HepG2 (cell line): Measurements from ENCODE around the gene SLC43A3. TPM values are rescaled to one million over a fixed set of nuclear protein-coding genes. Genes with fewer than 3 reads are reported as not detected.

Source experiments
- ATAC-seq: fragments of 200-7000 bp; cut with Tn5 transposase; 3 replicates; pipeline ENCODE4 v1.9.1; 2020; ENCODE audit warnings: mild to moderate bottlenecking, moderate library complexity
- BruUV-seq: library from RNA; stranded (reverse); fragments of 400-500 nt; replicated peaks from 2 replicates; lab custom pipeline; 2021; lab: Mats Ljungman, UMichigan
- CTCF ChIA-PET: fragments of 300-600 bp; formaldehyde crosslinking; extraction: SDS; loops from one replicate; lab custom pipeline; 2021; ENCODE audit warnings: low total read pairs, inconsistent platforms, low intra/inter-chr PET ratio; lab: Yijun Ruan, JAX
- POLR2A ChIA-PET: fragments of 350-600 bp; sonication (Branson Sonifier 250); formaldehyde crosslinking; loops from one replicate; lab custom pipeline; 2020; ENCODE audit warnings: antibody characterized with exemption, inconsistent platforms; lab: Yijun Ruan, JAX
- DNase-seq: peaks from one replicate; pipeline ENCODE4 v3.0.0-alpha.2; 2015; ENCODE audit warnings: low spot score
- FAIRE-seq: peaks from 3 replicates; lab custom pipeline; 2011; peaks lifted over from hg19 to GRCh38; lab: Jason Lieb, UNC
- H2AFZ ChIP-seq: one replicate; pipeline ENCODE4 v1.6.1; 2011; ENCODE audit warnings: low read length, inconsistent platforms
- H3K27ac ChIP-seq: fragments of 300-600 bp; 3 replicates; pipeline ENCODE4 v1.8.0; 2011; ENCODE audit warnings: mixed run types, mild to moderate bottlenecking, mixed read lengths, low read length, inconsistent platforms; ENCODE audit not compliant: insufficient read depth; ENCODE audit errors: extremely low read length
- H3K27me3 ChIP-seq, 2 experiments: fragments of 200-600 bp in 1 of 2; 2 replicates in 1 of 2; 3 replicates in 1 of 2; pipeline versions ENCODE4 v1.6.0 to v1.8.0; 2011; ENCODE audit warnings: low read length in 2 of 2, mild to moderate bottlenecking in 2 of 2, moderate library complexity in 2 of 2, inconsistent platforms in 1 of 2; ENCODE audit not compliant: insufficient read depth in 2 of 2, control insufficient read depth in 1 of 2
- H3K36me3 ChIP-seq, 2 experiments: fragments of 200-600 bp in 1 of 2; replicated peaks in 1 of 2; 2 replicates in 1 of 2; 3 replicates in 1 of 2; pipeline versions ENCODE4 v1.5.1 to v1.8.0; 2011; ENCODE audit warnings: low read length in 2 of 2, inconsistent platforms in 1 of 2; ENCODE audit not compliant: insufficient read depth in 2 of 2, control insufficient read depth in 1 of 2
- H3K4me1 ChIP-seq: 2 replicates; pipeline ENCODE4 v1.5.1; 2012; ENCODE audit warnings: low read length, inconsistent platforms; ENCODE audit not compliant: insufficient read depth
- H3K4me2 ChIP-seq: 2 replicates; pipeline ENCODE4 v1.6.0; 2011; ENCODE audit warnings: low read depth, low read length, inconsistent platforms
- H3K4me3 ChIP-seq, 3 experiments: fragments of 200-600 bp in 1 of 3; sonication (generic), shearing (Covaris generic) in 1 of 3; replicated peaks in 1 of 3; 2 replicates each; pipeline ENCODE4 v1.5.1; 2011 to 2016; ENCODE audit warnings: low read length in 3 of 3, inconsistent platforms in 2 of 3, low read depth in 2 of 3, mild to moderate bottlenecking in 2 of 3, control low read depth in 1 of 3, mixed read lengths in 1 of 3; ENCODE audit not compliant: insufficient read depth in 1 of 3
- H3K79me2 ChIP-seq: one replicate; pipeline ENCODE4 v1.6.1; 2011; ENCODE audit warnings: low read length, inconsistent platforms; ENCODE audit not compliant: insufficient read depth
- H3K9ac ChIP-seq: 2 replicates; pipeline ENCODE4 v1.6.0; 2011; ENCODE audit warnings: mild to moderate bottlenecking, low read depth, low read length, inconsistent platforms; ENCODE audit not compliant: insufficient read depth
- H3K9me3 ChIP-seq: 2 replicates; pipeline ENCODE4 v1.5.1; 2012; ENCODE audit warnings: mild to moderate bottlenecking, low read length
- H4K20me1 ChIP-seq: 2 replicates; pipeline ENCODE4 v1.6.0; 2011; ENCODE audit warnings: inconsistent platforms, mild to moderate bottlenecking, low read length, moderate library complexity; ENCODE audit not compliant: insufficient read depth
- ARID3A ChIP-seq: IDR thresholded peaks from 2 replicates; pipeline ENCODE4 v1.6.1; 2012; ENCODE audit warnings: low read depth, low read length, improper control_type of control experiment
- FUBP1 ChIP-seq: sonication (generic); formaldehyde crosslinking; IDR thresholded peaks from 2 replicates; pipeline ENCODE4 v1.5.1; 2020; ENCODE audit warnings: missing genetic modification reagents, mild to moderate bottlenecking, borderline replicate concordance
- GLMP ChIP-seq: sonication (generic); formaldehyde crosslinking; IDR thresholded peaks from 2 replicates; pipeline ENCODE4 v1.9.0; 2021; ENCODE audit warnings: missing genetic modification reagents, mild to moderate bottlenecking, borderline replicate concordance
- HMGA1 ChIP-seq: sonication (generic); formaldehyde crosslinking; conservative IDR thresholded peaks from 2 replicates; pipeline ENCODE4 v1.4.0; 2020; ENCODE audit warnings: missing genetic modification reagents
- HNF4G ChIP-seq, 2 experiments: sonication (generic) in 1 of 2; formaldehyde crosslinking in 1 of 2; IDR thresholded peaks; 2 replicates each; pipeline versions ENCODE4 v1.4.0 to v1.6.1; 2011 to 2020; ENCODE audit warnings: borderline replicate concordance in 2 of 2, low read depth in 2 of 2, mild to moderate bottlenecking in 2 of 2, low read length in 1 of 2, missing genetic modification reagents in 1 of 2, moderate library complexity in 1 of 2
- MTF1 ChIP-seq: sonication (generic); formaldehyde crosslinking; IDR thresholded peaks from 2 replicates; pipeline ENCODE4 v1.5.0; 2020; ENCODE audit warnings: missing genetic modification reagents
- SMAD1 ChIP-seq: sonication (generic); formaldehyde crosslinking; IDR thresholded peaks from 2 replicates; pipeline ENCODE4 v1.4.0; 2020; ENCODE audit warnings: missing genetic modification reagents, low read depth, mild to moderate bottlenecking, borderline replicate concordance
- SRSF9 ChIP-seq: fragments of 200-400 bp; formaldehyde crosslinking; IDR thresholded peaks from 2 replicates; pipeline ENCODE4 v1.6.1; 2018; ENCODE audit warnings: borderline replicate concordance, mild to moderate bottlenecking, low read depth, low read length; ENCODE audit not compliant: insufficient read depth, poor library complexity, severe bottlenecking
- TEF ChIP-seq: sonication (generic); formaldehyde crosslinking; IDR thresholded peaks from 2 replicates; pipeline ENCODE4 v1.5.0; 2020; ENCODE audit warnings: missing genetic modification reagents
- YEATS2 ChIP-seq: sonication (generic); formaldehyde crosslinking; IDR thresholded peaks from 2 replicates; pipeline ENCODE4 v1.4.0; 2020; ENCODE audit warnings: missing genetic modification reagents, borderline replicate concordance
- ZMYM4 ChIP-seq: sonication (generic); formaldehyde crosslinking; IDR thresholded peaks from 2 replicates; pipeline ENCODE4 v1.8.1; 2023; ENCODE audit warnings: mild to moderate bottlenecking, missing genetic modification reagents
- ZNF138 ChIP-seq: sonication (generic); formaldehyde crosslinking; IDR thresholded peaks from 2 replicates; pipeline ENCODE4 v1.5.0; 2020; ENCODE audit warnings: mild to moderate bottlenecking, low read depth, missing genetic modification reagents
- ZNF619 ChIP-seq: sonication (generic); formaldehyde crosslinking; IDR thresholded peaks from 2 replicates; pipeline ENCODE4 v1.4.0; 2020; ENCODE audit warnings: mild to moderate bottlenecking, missing genetic modification reagents
- ZNF652 ChIP-seq: IDR thresholded peaks from 2 replicates; pipeline ENCODE4 v1.6.1; 2016; ENCODE audit warnings: low read depth, borderline replicate concordance
- ZNF720 ChIP-seq: sonication (generic); formaldehyde crosslinking; IDR thresholded peaks from 2 replicates; pipeline ENCODE4 v1.4.0; 2020; ENCODE audit warnings: missing genetic modification reagents
- ZZZ3 ChIP-seq: sonication (generic); formaldehyde crosslinking; IDR thresholded peaks from 2 replicates; pipeline ENCODE4 v1.4.0; 2020; ENCODE audit warnings: missing genetic modification reagents, mild to moderate bottlenecking, borderline replicate concordance
- WGBS: methylation state at CpG from one replicate; pipeline ENCODE4 v1.1.6; 2017; ENCODE audit warnings: low lambda C conversion rate; 5-methylcytosine and 5-hydroxymethylcytosine counted together
- in situ Hi-C: cut with HindIII; loops from 2 replicates; pipeline ENCODE4 v1.10.0; 2017; ENCODE audit warnings: low pct_unique_long_range_greater_than_20kb; ENCODE audit not compliant: extremely low pct_ligation_motif_present
- intact Hi-C: fragments of 100-400 bp; cut with micrococcal nuclease; formaldehyde crosslinking; loops from one replicate; pipeline ENCODE4 v1.10.0; 2022; ENCODE audit not compliant: unreplicated experiment
- polyA plus RNA-seq, 8 experiments: library from polyadenylated mRNA; depleted of rRNA in 3 of 8; stranded (reverse) in 7 of 8; unstranded in 1 of 8; fragments of >200 nt; fragmentation: Illumina TruSeq in 4 of 8; extraction: Trizol in 4 of 8; gene quantifications; 2 replicates each; pipeline versions ENCODE4 v1.2.1 to v1.2.3, GENCODE V29; 2011 to 2016; ENCODE audit warnings: low read depth in 4 of 8, missing spikeins in 1 of 8, mixed read lengths in 1 of 8; ENCODE audit not compliant: insufficient read depth in 1 of 8
- total RNA-seq, 5 experiments: library from RNA; depleted of rRNA; stranded (reverse); fragments of >200 nt; fragmentation: Illumina TruSeq; extraction: Trizol; gene quantifications; 2 replicates each; pipeline ENCODE4 v1.2.3, GENCODE V29; 2016; ENCODE audit warnings: low read depth in 1 of 5

SLC43A3 gene
- total and polyA plus RNA-seq, 2 of the 13 experiments (the other 11 are each of a cell fraction or from before 2014, with no cell fraction given), result 2.6 TPM; not detected in 1

- TF ChIP-seq TEF (CRISPR knock-in tag), result no peak
- no peak for TF ChIP-seq MTF1 (CRISPR knock-in tag)
These were observed 37.0 kb upstream of the SLC43A3 start (continued) for GRCh38 chr11:57463671-57464538.

- H3K36me3 ChIP-seq, result no peaks in the 10 kb centered on the region
- H3K4me3 ChIP-seq, result no peak overlapping the region
- no peak for FAIRE-seq
- no peak overlapping the region for H2AFZ ChIP-seq
- WGBS, result 97% methylated on average over 3 of the region's 3 CpGs
- peaks cover 39% of the 10 kb centered on the region for H3K4me1 ChIP-seq
- no peaks in the 10 kb centered on the region for H3K9me3 ChIP-seq
- ChIA-PET POLR2A (no interaction called here), CTCF (no interaction called here)
- peaks cover 3 to 14% of the 10 kb centered on the region in 2 experiments; a peak in 4 of 5 replicates for H3K27me3 ChIP-seq
- intact Hi-C loops, result no loop called here
- H3K27ac ChIP-seq, result no peak overlapping the region
- in situ Hi-C loops, result no loop called here
- no peak overlapping the region; the same call in 1 of the 2 replicates for H3K4me2 ChIP-seq
- no peaks in the 10 kb centered on the region for H4K20me1 ChIP-seq
- no peak for ATAC-seq
- H3K9ac ChIP-seq, result no peak overlapping the region
- BruUV-seq, result no TSS peak
- no peak for DNase-seq
- H3K79me2 ChIP-seq, result no peaks in the 10 kb centered on the region
- TF ChIP-seq ZNF138, result no peak
- TF ChIP-seq ZMYM4 (CRISPR knock-in tag), result no peak
- no peak for TF ChIP-seq ZNF619 (CRISPR knock-in tag)
- TF ChIP-seq ZNF720 (CRISPR knock-in tag), result no peak
- TF ChIP-seq FUBP1 (CRISPR knock-in tag), result no peak
- TF ChIP-seq HNF4G (IDR thresholded peaks at IDR 0.05; ENCODE audit: borderline replicate concordance, low read depth, low read length), result no peak
- TF ChIP-seq HNF4G (CRISPR knock-in tag; IDR thresholded peaks at IDR 0.05; ENCODE audit: borderline replicate concordance, low read depth), result no peak
- TF ChIP-seq SMAD1 (CRISPR knock-in tag), result no peak
- TF ChIP-seq ZZZ3 (CRISPR knock-in tag), result no peak
- no peak for TF ChIP-seq HMGA1
- TF ChIP-seq SRSF9, result no peak
- TF ChIP-seq YEATS2 (CRISPR knock-in tag), result no peak
- no peak for TF ChIP-seq GLMP
- TF ChIP-seq ZNF652, result no peak
- no peak for TF ChIP-seq ARID3A
These were observed 35.7 kb upstream of the SLC43A3 start for GRCh38 chr11:57462597-57462996.
